Measurements from ENCODE around the gene MC1R. TPM values are rescaled to one million over a fixed set of nuclear protein-coding genes. Genes with fewer than 3 reads are reported as not detected.
"Not testable (repeated sequence)": the region's sequence is repeated elsewhere in the genome, so short reads cannot be mapped to it uniquely, and the experiment has no call there.

The MC1R gene
- total RNA-seq, 2 donors from 2014 or later = 2.7 to 5.4 TPM

- intact Hi-C loops (cut with DNase I) = no loop called here
- DNase-seq (ENCODE audit: low spot score) = peak; percentile 86
These were observed 5.7 kb downstream of the MC1R start for GRCh38 chr16:89924297-89924924.

- intact Hi-C loops (cut with DNase I) = no loop called here
These were observed 6.3 kb downstream of the MC1R start for GRCh38 chr16:89924925-89925307.

GRCh38 chr16:89925596-89926079 is 7.0 kb downstream of the MC1R start:
- DNase-seq (ENCODE audit: low spot score) = peak; percentile 81
- intact Hi-C loops (cut with DNase I) = no loop called here

More at GRCh38 chr16:89924925-89925307, 6.3 kb downstream of the MC1R start:
- DNase-seq (ENCODE audit: low spot score) = no peak

- no peak for DNase-seq (ENCODE audit: low spot score)
- intact Hi-C loops (cut with DNase I) = no loop called here
These were observed 12.7 kb downstream of the MC1R start for GRCh38 chr16:89931305-89931896.

GRCh38 chr16:89931964-89932363 is 13.3 kb downstream of the MC1R start:
- intact Hi-C loops (cut with DNase I) = no loop called here
- no peak for DNase-seq (ENCODE audit: low spot score)

- DNase-seq (ENCODE audit: low spot score); intact Hi-C loops (cut with DNase I): not testable (repeated sequence)
These were observed 15.4 kb downstream of the MC1R start for GRCh38 chr16:89934019-89934418.

GRCh38 chr16:89934611-89935553 is 16.2 kb downstream of the MC1R start:
- intact Hi-C loops (cut with DNase I) = no loop called here
- DNase-seq (ENCODE audit: low spot score) = no peak

GRCh38 chr16:89935620-89936019 is 17.0 kb downstream of the MC1R start:
- intact Hi-C loops (cut with DNase I); DNase-seq (ENCODE audit: low spot score): not testable (repeated sequence)

GRCh38 chr16:89936034-89936433 is 17.4 kb downstream of the MC1R start:
- intact Hi-C loops (cut with DNase I) = no loop called here

GRCh38 chr16:89936508-89936907 is 17.8 kb downstream of the MC1R start:
- intact Hi-C loops (cut with DNase I) = no loop called here
- no peak for DNase-seq (ENCODE audit: low spot score)

More at GRCh38 chr16:89936034-89936433, 17.4 kb downstream of the MC1R start:
- no peak for DNase-seq (ENCODE audit: low spot score)

- intact Hi-C loops (cut with DNase I) = no loop called here
- DNase-seq (ENCODE audit: low spot score) = no peak
These were observed 18.3 kb downstream of the MC1R start for GRCh38 chr16:89936981-89937380.

GRCh38 chr16:89938175-89938885 is 19.7 kb downstream of the MC1R start:
- no peak for DNase-seq (ENCODE audit: low spot score)
- intact Hi-C loops (cut with DNase I) = no loop called here

- DNase-seq (ENCODE audit: low spot score) = no peak
- intact Hi-C loops (cut with DNase I) = no loop called here
These were observed 26.1 kb downstream of the MC1R start for GRCh38 chr16:89944773-89945172.

- intact Hi-C loops (cut with DNase I) = no loop called here
- DNase-seq (ENCODE audit: low spot score) = no peak
These were observed 27.0 kb downstream of the MC1R start for GRCh38 chr16:89945654-89946053.

GRCh38 chr16:89946515-89946914 is 27.9 kb downstream of the MC1R start:
- intact Hi-C loops (cut with DNase I) = no loop called here
- DNase-seq (ENCODE audit: low spot score) = no peak

- no peak for DNase-seq (ENCODE audit: low spot score)
- intact Hi-C loops (cut with DNase I) = no loop called here
These were observed 30.6 kb downstream of the MC1R start for GRCh38 chr16:89949121-89949742.

GRCh38 chr16:89949756-89950155 is 31.1 kb downstream of the MC1R start:
- intact Hi-C loops (cut with DNase I) = no loop called here
- no peak for DNase-seq (ENCODE audit: low spot score)

GRCh38 chr16:89951509-89951908 is 32.8 kb downstream of the MC1R start:
- no peak for DNase-seq (ENCODE audit: low spot score)
- intact Hi-C loops (cut with DNase I) = no loop called here

GRCh38 chr16:89952049-89952448 is 33.4 kb downstream of the MC1R start:
- intact Hi-C loops (cut with DNase I) = no loop called here
- DNase-seq (ENCODE audit: low spot score) = no peak
